IMR-90 (cell line): Measurements from ENCODE around the gene GSN. TPM values are rescaled to one million over a fixed set of nuclear protein-coding genes. Genes with fewer than 3 reads are reported as not detected.

Experiments used
- ATAC-seq: fragments of 200-7000 bp; cut with Tn5 transposase; 2 replicates; pipeline ENCODE4 v1.9.1; 2020; ENCODE audit warnings: low read depth, mild to moderate bottlenecking, moderate library complexity
- BruUV-seq: library from RNA; stranded (reverse); fragments of 400-500 nt; replicated peaks from 2 replicates; lab custom pipeline; 2021; lab: Mats Ljungman, UMichigan
- CTCF ChIA-PET: fragments of 300-600 bp; formaldehyde crosslinking; extraction: SDS; loops from one replicate; lab custom pipeline; 2021; ENCODE audit warnings: antibody characterized with exemption; lab: Yijun Ruan, JAX
- POLR2A ChIA-PET: fragments of 300-600 bp; sonication (Branson Sonifier 250); formaldehyde crosslinking; loops from one replicate; lab custom pipeline; 2022; ENCODE audit warnings: antibody characterized with exemption; ENCODE audit not compliant: unreplicated experiment; lab: Charles Lee
- DNase-seq: peaks from one replicate; pipeline ENCODE4 v3.0.0; 2013
- H2AFZ ChIP-seq: replicated peaks from 2 replicates; pipeline ENCODE3; 2013; ENCODE audit warnings: low read length, mild to moderate bottlenecking; ENCODE audit not compliant: poor library complexity
- H2AK5ac ChIP-seq: 2 replicates; pipeline ENCODE4 v1.6.1; 2013; ENCODE audit warnings: low read depth, low read length, inconsistent platforms
- H2AK9ac ChIP-seq: replicated peaks from 2 replicates; pipeline ENCODE3; 2013; ENCODE audit warnings: mild to moderate bottlenecking, low read depth, low read length, moderate library complexity; ENCODE audit not compliant: poor library complexity
- H2BK120ac ChIP-seq: 2 replicates; pipeline ENCODE4 v1.6.1; 2013; ENCODE audit warnings: low read depth, low read length, inconsistent platforms
- H2BK15ac ChIP-seq: 3 replicates; pipeline ENCODE4 v1.6.1; 2013; ENCODE audit warnings: low read depth, low read length, inconsistent platforms
- H2BK20ac ChIP-seq: 2 replicates; pipeline ENCODE4 v1.6.1; 2013; ENCODE audit warnings: low read depth, mild to moderate bottlenecking, inconsistent platforms, low read length, moderate library complexity
- H2BK5ac ChIP-seq: 2 replicates; pipeline ENCODE4 v1.6.1; 2013; ENCODE audit warnings: mild to moderate bottlenecking, low read depth, low read length, inconsistent platforms; ENCODE audit not compliant: poor library complexity, severe bottlenecking
- H3K14ac ChIP-seq: replicated peaks from 2 replicates; pipeline ENCODE4 v1.6.1; 2013; ENCODE audit warnings: low read depth, low read length, inconsistent platforms
- H3K18ac ChIP-seq: 2 replicates; pipeline ENCODE4 v1.6.1; 2013; ENCODE audit warnings: low read depth, low read length, control low read depth
- H3K23ac ChIP-seq: 2 replicates; pipeline ENCODE4 v1.6.1; 2013; ENCODE audit warnings: low read depth, low read length, inconsistent platforms
- H3K27ac ChIP-seq: 2 replicates; pipeline ENCODE4 v1.5.1; 2013; ENCODE audit warnings: mild to moderate bottlenecking, control low read depth, low read length; ENCODE audit not compliant: insufficient read depth
- H3K27me3 ChIP-seq: 2 replicates; pipeline ENCODE4 v1.6.1; 2013; ENCODE audit warnings: low read length; ENCODE audit not compliant: control insufficient read depth, insufficient read depth
- H3K36me3 ChIP-seq: 2 replicates; pipeline ENCODE4 v1.6.1; 2013; ENCODE audit warnings: low read length, mixed read lengths; ENCODE audit not compliant: control insufficient read depth, insufficient read depth
- H3K4ac ChIP-seq: 2 replicates; pipeline ENCODE4 v1.6.1; 2013; ENCODE audit warnings: low read depth, low read length, inconsistent platforms
- H3K4me1 ChIP-seq: 2 replicates; pipeline ENCODE4 v1.6.1; 2013; ENCODE audit warnings: low read length, mixed read lengths; ENCODE audit not compliant: control insufficient read depth, insufficient read depth
- H3K4me2 ChIP-seq: 2 replicates; pipeline ENCODE4 v1.6.1; 2013; ENCODE audit warnings: low read depth, mild to moderate bottlenecking, control low read depth, low read length, moderate library complexity
- H3K4me3 ChIP-seq: 2 replicates; pipeline ENCODE4 v1.5.1; 2013; ENCODE audit warnings: low read depth, mild to moderate bottlenecking, control low read depth, low read length, moderate library complexity; ENCODE audit not compliant: insufficient read depth
- H3K56ac ChIP-seq: 2 replicates; pipeline ENCODE4 v1.6.1; 2013; ENCODE audit warnings: low read length, inconsistent platforms; ENCODE audit not compliant: insufficient read depth; ENCODE audit errors: extremely low read depth
- H3K79me1 ChIP-seq, 2 experiments: 2 replicates each; pipeline ENCODE4 v1.6.1; 2013; ENCODE audit warnings: low read length in 2 of 2, inconsistent platforms in 1 of 2, low read depth in 1 of 2
- H3K9ac ChIP-seq: 2 replicates; pipeline ENCODE4 v1.6.1; 2013; ENCODE audit warnings: low read depth, low read length, control low read depth
- H3K9me1 ChIP-seq: 2 replicates; pipeline ENCODE4 v1.6.1; 2013; ENCODE audit warnings: low read length, inconsistent platforms; ENCODE audit not compliant: insufficient read depth
- H3K9me3 ChIP-seq: 2 replicates; pipeline ENCODE4 v1.6.1; 2013; ENCODE audit warnings: low read length; ENCODE audit not compliant: control insufficient read depth, insufficient read depth
- H4K20me1 ChIP-seq: 2 replicates; pipeline ENCODE4 v1.6.1; 2013; ENCODE audit warnings: low read length, inconsistent platforms; ENCODE audit not compliant: insufficient read depth
- H4K5ac ChIP-seq: 2 replicates; pipeline ENCODE4 v1.6.1; 2013; ENCODE audit warnings: mild to moderate bottlenecking, low read depth, low read length, control low read depth
- H4K8ac ChIP-seq, 2 experiments: 2 replicates each; pipeline ENCODE4 v1.6.1; 2013; ENCODE audit warnings: low read depth in 2 of 2, low read length in 2 of 2, control low read depth in 1 of 2, inconsistent platforms in 1 of 2
- H4K91ac ChIP-seq: 2 replicates; pipeline ENCODE4 v1.6.1; 2013; ENCODE audit warnings: low read depth, low read length, inconsistent platforms; ENCODE audit not compliant: insufficient read depth
- CTCF ChIP-seq: conservative IDR thresholded peaks from 2 replicates; pipeline ENCODE4 v1.5.1; 2012; ENCODE audit warnings: mild to moderate bottlenecking, low read depth, low read length, improper control_type of control experiment
- MXI1 ChIP-seq: IDR thresholded peaks from 2 replicates; pipeline ENCODE4 v1.6.1; 2012; ENCODE audit warnings: low read depth, mild to moderate bottlenecking, low read length, moderate library complexity, borderline replicate concordance
- RAD21 ChIP-seq: IDR thresholded peaks from 2 replicates; pipeline ENCODE4 v1.6.1; 2012; ENCODE audit warnings: low read length, improper control_type of control experiment
- SMC3 ChIP-seq: fragments of 150-350 bp; IDR thresholded peaks from 2 replicates; pipeline ENCODE4 v1.6.1; 2016; ENCODE audit warnings: low read depth, mild to moderate bottlenecking, antibody characterized with exemption, low read length, moderate library complexity
- WGBS, 2 experiments: methylation state at CpG; one replicate each; pipeline versions ENCODE4 v1.1.5 to v1.1.7; 2013; ENCODE audit warnings: missing lambda C conversion rate in 2 of 2; ENCODE audit not compliant: insufficient read length in 1 of 2; ENCODE audit errors: extremely low coverage in 2 of 2; 5-methylcytosine and 5-hydroxymethylcytosine counted together
- dilution Hi-C: fragments of 300-500 bp; cut with HindIII; formaldehyde crosslinking; loops from one replicate; pipeline ENCODE4 v1.14.3; 2018; ENCODE audit warnings: low sequenced_read_pairs; ENCODE audit not compliant: unreplicated experiment
- in situ Hi-C: fragments of 300-500 bp; cut with MboI; formaldehyde crosslinking; loops from 3 replicates; pipeline ENCODE4 v1.14.3; 2019; ENCODE audit warnings: low sequenced_read_pairs, inconsistent platforms, mixed read lengths
- intact Hi-C: fragments of 100-400 bp; cut with micrococcal nuclease; formaldehyde crosslinking; loops from 2 replicates; pipeline ENCODE4 v1.10.0; 2022
- polyA plus RNA-seq, 3 experiments: library from polyadenylated mRNA; depleted of rRNA; stranded (reverse); fragments of >200 nt; gene quantifications; 2 replicates each; pipeline ENCODE4 v1.2.3, GENCODE V29; 2012; ENCODE audit warnings: low replicate concordance in 1 of 3
- total RNA-seq: library from RNA; depleted of rRNA; stranded (reverse); fragments of >200 nt; gene quantifications from 2 replicates; pipeline ENCODE4 v1.2.3, GENCODE V29; 2012

The GSN gene
- total and polyA plus RNA-seq, 2 of the 4 experiments (the other 2 are of a cell fraction), result 495 to 547 TPM

- H3K23ac ChIP-seq, result no peak overlapping the region
- ChIA-PET CTCF (interaction anchor here (0.6 to 1.7 kb wide), 7 partner anchors 9 to 703 kb away, joined by 3 to 9 read pairs (median 5); no protein-coding TSS in a partner anchor), POLR2A (no interaction called here)
- TF ChIP-seq CTCF (peak; percentile 66), MXI1 (no peak), RAD21 (peak; percentile 58), SMC3 (peak; percentile 73; the same call in 1 of the 2 replicates)
- H3K9ac ChIP-seq, result no peak overlapping the region
- H2BK120ac ChIP-seq, result peak overlapping the region; percentile 69; the same call in 1 of the 2 replicates
- no peak overlapping the region for H2BK5ac ChIP-seq
- H3K4me1 ChIP-seq, result peaks cover 11% of the 10 kb centered on the region
- in situ Hi-C loops, result loop anchor here (25.0 kb wide), 2 partner anchors 389 to 614 kb away; no protein-coding TSS in a partner anchor
- H4K20me1 ChIP-seq, result no peaks in the 10 kb centered on the region
- no peak overlapping the region for H4K8ac ChIP-seq
- BruUV-seq, result no TSS peak
- no peak overlapping the region for H3K56ac ChIP-seq
- no peak overlapping the region for H2BK15ac ChIP-seq
- H2BK20ac ChIP-seq, result peak overlapping the region; percentile 78
- DNase-seq, result peak; percentile 46
- no peak overlapping the region for H3K14ac ChIP-seq
- H3K9me1 ChIP-seq, result peaks cover 12% of the 10 kb centered on the region
- no peaks in the 10 kb centered on the region for H3K36me3 ChIP-seq
- no peaks in the 10 kb centered on the region for H3K27me3 ChIP-seq
- H2AFZ ChIP-seq, result no peak overlapping the region
- H4K91ac ChIP-seq, result no peak overlapping the region
- no peak overlapping the region for H4K5ac ChIP-seq
- no peak overlapping the region for H2AK5ac ChIP-seq
- H3K27ac ChIP-seq, result no peak overlapping the region
- no peak overlapping the region for H3K4me2 ChIP-seq
- H3K9me3 ChIP-seq, result no peaks in the 10 kb centered on the region
- ATAC-seq, result no peak
- dilution Hi-C loops, result no loop called here
- WGBS, 2 experiments, result no CpG with 5 or more reads among the region's 4 CpGs
- no peak overlapping the region for H3K4me3 ChIP-seq
- H3K79me1 ChIP-seq, result peaks cover 0 to 10% of the 10 kb centered on the region in 2 experiments; a peak in 1 of 4 replicates
- no peak overlapping the region for H3K18ac ChIP-seq
- H3K4ac ChIP-seq, result no peak overlapping the region
- intact Hi-C loops, result loop anchor here (1.0 to 2.0 kb wide), 2 partner anchors 56 to 164 kb away; no protein-coding TSS in a partner anchor
- H2AK9ac ChIP-seq, result no peak overlapping the region
Observed at GRCh38 chr9:121376214-121376830, 108.4 kb downstream of the GSN start.
